ENCODE measurements around the gene VAMP4. TPM values are rescaled to one million over a fixed set of nuclear protein-coding genes. Genes with fewer than 3 reads are reported as not detected.

Gene VAMP4
- total RNA-seq, 2 donors from 2014 or later = 6.4 to 12.4 TPM

DNA sequence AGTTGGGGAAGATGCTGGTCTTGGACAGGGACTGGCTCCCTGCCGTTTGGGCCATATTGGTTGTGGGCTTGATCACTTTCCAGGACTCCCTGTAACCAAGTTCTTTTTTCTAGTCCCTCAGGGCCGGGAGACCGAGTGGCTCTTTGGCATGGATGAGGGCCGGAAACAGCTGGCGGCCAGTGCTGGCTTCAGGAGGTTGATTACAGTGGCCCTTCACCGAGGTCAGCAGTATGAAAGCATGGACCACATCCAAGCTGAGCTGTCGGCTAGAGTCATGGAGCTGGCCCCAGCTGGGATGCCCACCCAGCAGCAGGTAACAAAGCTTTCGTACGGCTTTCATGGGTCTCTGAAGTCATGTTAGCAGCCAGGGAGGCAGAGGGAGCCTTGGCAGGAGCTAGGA lies 43.9 kb upstream of the VAMP4 start:
- no peak for DNase-seq
- no peak overlapping the region for H3K27ac ChIP-seq
- H3K27me3 ChIP-seq = no peaks in the 10 kb centered on the region
- H3K9ac ChIP-seq (ENCODE audit: low read depth in 2 of 2, low read length in 2 of 2) = no peak overlapping the region
- intact Hi-C loops (cut with DNase I) = loop anchor here (10.0 kb wide), 1 partner anchor 141 kb away; no protein-coding TSS in a partner anchor
- peaks cover 23% of the 10 kb centered on the region for H3K36me3 ChIP-seq
- no peak overlapping the region for H3K4me3 ChIP-seq
- peaks cover 9% of the 10 kb centered on the region for H3K4me1 ChIP-seq
- no peaks in the 10 kb centered on the region for H3K9me3 ChIP-seq
- TF ChIP-seq, protein P1, sequence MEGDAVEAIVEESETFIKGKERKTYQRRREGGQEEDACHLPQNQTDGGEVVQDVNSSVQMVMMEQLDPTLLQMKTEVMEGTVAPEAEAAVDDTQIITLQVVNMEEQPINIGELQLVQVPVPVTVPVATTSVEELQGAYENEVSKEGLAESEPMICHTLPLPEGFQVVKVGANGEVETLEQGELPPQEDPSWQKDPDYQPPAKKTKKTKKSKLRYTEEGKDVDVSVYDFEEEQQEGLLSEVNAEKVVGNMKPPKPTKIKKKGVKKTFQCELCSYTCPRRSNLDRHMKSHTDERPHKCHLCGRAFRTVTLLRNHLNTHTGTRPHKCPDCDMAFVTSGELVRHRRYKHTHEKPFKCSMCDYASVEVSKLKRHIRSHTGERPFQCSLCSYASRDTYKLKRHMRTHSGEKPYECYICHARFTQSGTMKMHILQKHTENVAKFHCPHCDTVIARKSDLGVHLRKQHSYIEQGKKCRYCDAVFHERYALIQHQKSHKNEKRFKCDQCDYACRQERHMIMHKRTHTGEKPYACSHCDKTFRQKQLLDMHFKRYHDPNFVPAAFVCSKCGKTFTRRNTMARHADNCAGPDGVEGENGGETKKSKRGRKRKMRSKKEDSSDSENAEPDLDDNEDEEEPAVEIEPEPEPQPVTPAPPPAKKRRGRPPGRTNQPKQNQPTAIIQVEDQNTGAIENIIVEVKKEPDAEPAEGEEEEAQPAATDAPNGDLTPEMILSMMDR (IDR thresholded peaks at IDR 0.05) = no peak

DNA sequence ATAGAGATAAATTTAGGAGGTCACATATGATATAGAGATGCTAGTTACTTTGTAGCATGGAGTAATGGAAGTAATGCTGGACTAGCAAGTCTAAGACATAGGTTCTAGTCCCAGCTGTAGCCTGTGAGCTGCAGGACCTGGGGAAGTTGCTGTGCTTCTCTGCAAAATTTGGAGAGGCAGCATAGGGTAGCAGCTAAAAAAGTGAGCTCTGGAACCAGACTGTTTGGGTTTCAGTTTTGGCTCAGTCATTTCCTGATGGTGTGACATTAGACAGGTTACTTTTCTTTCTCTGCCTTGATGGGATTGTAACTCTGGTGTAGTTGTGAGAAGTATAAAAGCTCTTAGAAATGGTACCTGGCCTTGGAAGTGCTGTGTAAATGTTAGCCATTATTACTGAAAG lies 42.9 kb upstream of the VAMP4 start:
- H3K27ac ChIP-seq = no peak overlapping the region
- no peak for DNase-seq
- H3K9me3 ChIP-seq = no peaks in the 10 kb centered on the region
- TF ChIP-seq, protein P1 (IDR thresholded peaks at IDR 0.05) = no peak
- no peak overlapping the region for H3K9ac ChIP-seq (ENCODE audit: low read depth in 2 of 2, low read length in 2 of 2)
- H3K27me3 ChIP-seq = no peaks in the 10 kb centered on the region
- H3K4me3 ChIP-seq = no peak overlapping the region
- intact Hi-C loops (cut with DNase I) = loop anchor here (5.0 to 10.0 kb wide), 2 partner anchors 42 to 140 kb away; partner anchors contain the start of gene VAMP4
- H3K4me1 ChIP-seq = peaks cover 9% of the 10 kb centered on the region
- peaks cover 14% of the 10 kb centered on the region for H3K36me3 ChIP-seq

DNA sequence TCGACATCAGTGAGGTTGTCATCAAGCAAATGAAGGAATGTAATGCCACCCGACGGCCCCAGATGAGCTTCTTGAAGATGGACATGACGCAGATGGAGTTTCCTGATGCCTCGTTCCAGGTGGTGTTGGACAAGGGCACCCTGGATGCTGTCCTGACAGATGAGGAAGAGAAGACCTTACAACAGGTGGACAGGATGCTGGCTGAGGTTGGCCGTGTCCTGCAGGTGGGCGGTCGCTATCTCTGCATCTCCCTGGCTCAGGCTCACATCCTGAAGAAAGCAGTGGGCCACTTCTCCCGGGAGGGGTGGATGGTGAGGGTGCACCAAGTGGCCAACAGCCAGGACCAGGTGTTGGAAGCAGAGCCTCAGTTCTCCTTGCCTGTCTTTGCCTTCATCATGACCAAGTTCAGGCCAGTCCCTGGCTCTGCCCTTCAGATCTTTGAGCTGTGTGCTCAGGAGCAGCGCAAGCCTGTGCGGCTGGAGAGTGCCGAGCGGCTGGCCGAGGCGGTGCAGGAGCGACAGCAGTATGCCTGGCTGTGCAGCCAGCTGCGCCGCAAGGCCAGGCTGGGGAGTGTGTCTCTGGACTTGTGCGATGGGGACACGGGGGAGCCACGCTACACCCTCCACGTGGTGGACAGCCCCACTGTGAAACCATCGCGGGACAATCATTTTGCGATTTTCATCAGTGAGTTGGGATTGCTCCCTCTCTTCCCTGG lies 42.1 kb upstream of the VAMP4 start:
- no peaks in the 10 kb centered on the region for H3K27me3 ChIP-seq
- no peaks in the 10 kb centered on the region for H3K9me3 ChIP-seq
- DNase-seq = no peak
- H3K36me3 ChIP-seq = peaks cover 13% of the 10 kb centered on the region
- TF ChIP-seq, protein P1 (IDR thresholded peaks at IDR 0.05) = no peak
- peaks cover 9% of the 10 kb centered on the region for H3K4me1 ChIP-seq
- intact Hi-C loops (cut with DNase I) = loop anchor here (5.0 to 10.0 kb wide), 2 partner anchors 42 to 139 kb away; partner anchors contain the start of gene VAMP4
- H3K4me3 ChIP-seq = no peak overlapping the region
- no peak overlapping the region for H3K9ac ChIP-seq (ENCODE audit: low read depth in 2 of 2, low read length in 2 of 2)
- no peak overlapping the region for H3K27ac ChIP-seq

DNA sequence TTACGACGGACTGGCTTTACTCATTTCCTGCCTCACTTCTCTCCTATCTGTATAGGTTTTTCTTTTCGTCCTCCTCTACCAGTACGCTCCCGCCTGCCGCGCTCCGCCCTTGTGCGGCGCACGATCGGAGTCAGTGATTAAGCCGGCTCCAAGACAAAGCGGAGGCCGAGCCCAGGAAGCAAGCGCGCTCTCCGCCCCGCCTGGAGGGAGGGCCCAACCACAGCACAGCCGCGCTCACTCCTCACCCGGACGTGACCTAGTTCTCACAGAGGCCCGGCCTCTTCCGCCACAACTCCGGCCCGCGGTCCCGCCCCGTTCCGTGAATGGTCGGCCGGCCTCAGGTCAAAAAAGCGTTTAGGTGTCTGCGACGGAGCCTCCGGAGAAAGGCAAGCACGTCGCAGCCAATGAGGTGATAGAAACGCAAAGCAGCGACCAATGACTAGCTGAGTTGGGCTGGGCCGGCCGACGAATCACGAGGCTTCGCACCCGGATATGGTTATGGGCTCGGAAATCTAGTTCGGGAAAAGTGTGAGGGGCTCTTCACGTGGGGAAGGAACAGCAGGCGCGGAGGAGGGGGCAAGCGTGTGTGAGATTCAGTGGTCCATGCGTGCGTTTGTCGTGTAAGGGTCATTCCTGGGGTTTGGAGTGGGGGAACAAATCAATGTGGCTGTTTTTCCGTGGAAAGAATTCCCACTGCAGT lies 39.5 kb upstream of the VAMP4 start, which contains the start of gene METTL13:
Gene METTL13, plus strand, starts transcription at position 485 of the 700 bp plus-strand sequence. CDS start 308 bp downstream, outside the sequence.
- H3K4me1 ChIP-seq = peaks cover 9% of the 10 kb centered on the region
- H3K36me3 ChIP-seq = no peaks in the 10 kb centered on the region
- intact Hi-C loops (cut with DNase I) = loop anchor here (5.0 to 10.0 kb wide), 2 partner anchors 39 to 137 kb away; partner anchors contain the start of gene VAMP4
- peak within 1 kb of the TSS; percentile 62 for H3K4me3 ChIP-seq
- peak within 1 kb of the TSS; percentile 74 to 87 for H3K9ac ChIP-seq (ENCODE audit: low read depth in 2 of 2, low read length in 2 of 2)
- H3K27ac ChIP-seq = peak within 1 kb of the TSS; percentile 88
- H3K9me3 ChIP-seq = no peaks in the 10 kb centered on the region
- no peaks in the 10 kb centered on the region for H3K27me3 ChIP-seq
- TF ChIP-seq, protein P1 (IDR thresholded peaks at IDR 0.05) = no peak
- peak; percentile 99 for DNase-seq

DNA sequence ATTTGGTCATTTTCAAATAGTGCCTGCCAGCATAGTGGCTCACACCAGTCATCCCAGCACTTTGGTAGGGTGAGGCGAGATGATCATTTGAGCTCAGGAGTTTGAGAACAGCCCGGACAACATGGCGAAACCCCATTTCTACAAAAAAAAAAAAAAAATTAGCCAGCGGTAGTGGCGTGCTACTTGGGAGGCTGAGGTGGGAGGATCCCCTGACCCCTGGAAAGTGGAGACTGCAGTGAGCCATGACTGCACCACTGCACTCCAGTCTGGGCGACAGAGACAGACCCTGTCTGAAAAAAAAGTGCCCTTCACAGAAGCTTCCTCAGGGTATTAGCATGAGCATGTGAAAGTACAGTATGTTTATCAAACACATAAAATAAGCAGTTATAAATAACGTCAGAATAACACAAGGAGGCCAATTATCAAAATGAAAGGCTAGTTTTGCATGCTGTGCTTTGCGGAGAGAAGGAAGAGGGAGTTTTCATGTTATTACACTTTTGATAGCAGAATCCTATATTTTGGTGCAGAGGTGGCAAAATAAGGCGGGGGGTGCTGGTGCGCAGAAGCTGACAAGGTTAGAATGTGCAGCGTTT lies 38.8 kb upstream of the VAMP4 start:
- H3K9me3 ChIP-seq = no peaks in the 10 kb centered on the region
- TF ChIP-seq, protein P1 (IDR thresholded peaks at IDR 0.05) = no peak
- peak overlapping the region; percentile 74 to 79 for H3K9ac ChIP-seq (ENCODE audit: low read depth in 2 of 2, low read length in 2 of 2)
- H3K4me3 ChIP-seq = peak overlapping the region; percentile 37
- peak overlapping the region; percentile 88 for H3K27ac ChIP-seq
- H3K4me1 ChIP-seq = peaks cover 9% of the 10 kb centered on the region
- intact Hi-C loops (cut with DNase I) = loop anchor here (5.0 to 10.0 kb wide), 2 partner anchors 38 to 136 kb away; partner anchors contain the start of gene VAMP4
- no peaks in the 10 kb centered on the region for H3K36me3 ChIP-seq
- DNase-seq = no peak
- H3K27me3 ChIP-seq = no peaks in the 10 kb centered on the region

Data from colonic mucosa (tissue), 4 donors.